NCI-H2171 (cell line): ENCODE measurements around the gene PGGT1B.

Experiments
- DNase-seq: peaks from one replicate; lab custom pipeline; 2025; lab: John Stamatoyannopoulos, UW

The PGGT1B gene

DNA sequence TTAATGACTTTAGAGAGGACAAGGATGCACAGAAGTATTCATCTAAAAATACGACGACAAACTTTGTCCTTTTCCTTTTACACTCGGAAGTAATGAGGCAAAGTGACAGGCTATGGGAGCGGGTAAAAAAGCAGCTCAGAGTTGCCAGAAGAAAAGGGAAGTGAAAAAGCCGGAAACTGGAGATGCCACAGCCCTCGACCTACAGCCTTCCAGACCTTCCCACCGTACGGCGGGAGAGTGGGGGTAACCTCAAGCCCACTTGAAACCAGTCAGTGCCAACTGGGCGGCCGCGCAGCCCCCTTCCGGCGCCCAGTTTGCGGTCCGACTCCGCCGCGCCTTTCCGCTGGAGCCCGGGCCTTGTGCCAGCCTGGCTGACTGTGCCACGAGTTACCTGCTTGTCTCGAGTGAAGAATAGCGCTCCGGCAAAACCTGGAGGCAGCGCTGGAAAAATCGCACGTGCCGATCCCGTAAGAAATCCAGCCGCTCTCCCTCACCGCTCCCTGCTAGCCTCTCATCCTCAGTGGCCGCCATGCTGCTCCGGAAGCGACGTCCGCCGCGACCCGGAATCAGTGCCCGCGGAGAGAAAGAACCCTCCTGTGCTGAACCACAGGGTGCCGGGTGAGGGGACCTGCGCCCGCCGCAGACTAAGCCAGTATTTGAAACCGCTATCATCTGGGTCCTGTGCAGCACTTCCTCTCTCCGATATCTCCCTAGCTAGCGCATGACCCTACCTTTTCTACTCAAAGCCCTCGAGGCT is at the start of gene PGGT1B:
PGGT1B (minus strand) TSS at position 557 of the 757 bp plus-strand sequence; CDS start at position 531, 26 bp downstream.
- peak; percentile 48 for DNase-seq

DNA sequence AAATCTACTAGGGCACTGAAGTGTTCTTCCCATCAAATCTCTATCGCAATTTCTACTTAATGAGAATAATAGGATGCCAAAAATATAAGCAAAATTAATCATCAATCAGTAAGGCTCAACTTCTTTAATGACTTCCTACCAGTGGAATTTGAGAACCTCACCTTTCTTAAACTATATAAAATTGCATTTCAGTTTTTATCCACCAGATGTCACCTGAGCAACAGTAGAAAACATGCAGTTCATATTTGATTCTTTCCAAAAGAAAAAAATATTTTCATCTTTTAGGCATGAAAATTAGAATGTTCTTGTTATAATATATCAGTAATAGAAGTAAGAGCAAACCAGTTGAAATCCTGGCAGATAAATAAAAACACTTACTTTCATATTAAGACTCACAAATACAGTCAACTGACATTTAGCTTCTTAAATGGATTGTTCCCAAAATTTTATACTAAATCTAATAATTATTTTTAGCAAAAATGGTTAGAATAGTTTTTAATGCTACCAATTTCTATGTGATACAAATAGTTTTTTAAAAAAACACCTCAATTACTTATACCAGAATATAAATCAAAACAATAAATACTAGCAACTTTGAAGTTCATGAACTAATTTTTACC is 47.2 kb upstream of the PGGT1B start:
- DNase-seq, result peak; percentile 4

DNA sequence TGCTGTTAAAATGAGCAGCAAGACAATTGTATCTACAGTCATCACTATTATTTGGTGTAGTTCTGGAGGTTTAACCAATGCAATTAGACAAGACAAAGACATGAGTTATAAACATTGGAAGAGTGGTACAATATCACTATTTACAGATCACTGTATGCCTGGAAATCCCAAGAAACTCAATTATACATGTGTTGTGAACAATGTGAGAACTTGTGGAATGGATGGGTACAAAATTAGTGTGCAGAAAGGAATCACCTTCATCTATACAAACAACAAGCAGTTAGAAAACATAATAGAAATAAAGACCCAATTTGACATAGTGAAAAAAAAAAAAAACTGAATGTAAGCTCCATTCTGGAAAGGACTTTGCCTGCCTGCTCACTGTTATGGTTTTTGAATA is 46.1 kb upstream of the PGGT1B start:
- no peak for DNase-seq

DNA sequence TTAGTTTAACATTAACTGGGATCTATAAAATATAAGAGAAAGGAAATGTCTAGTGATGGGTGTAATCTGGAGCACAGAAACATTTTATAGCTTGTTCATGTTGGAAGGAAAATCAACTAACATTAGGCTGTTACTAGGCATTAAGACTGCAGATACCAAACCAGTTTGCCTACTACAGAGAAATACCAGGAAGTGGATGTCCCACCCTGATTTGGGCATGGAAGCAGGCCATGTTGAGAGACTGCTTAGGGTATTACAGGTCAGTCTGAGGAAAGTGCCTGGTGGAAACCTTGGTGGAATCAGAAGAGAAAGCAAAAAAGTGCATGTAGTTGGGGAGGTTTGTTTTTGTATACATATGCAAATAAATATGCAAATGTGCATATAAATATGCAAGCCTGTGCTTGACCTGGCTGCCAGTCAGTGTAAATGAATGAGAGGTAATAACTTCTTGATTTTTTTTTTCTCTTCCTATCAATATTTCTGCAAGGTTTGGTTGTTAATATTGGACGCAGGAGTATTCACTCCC is 43.4 kb upstream of the PGGT1B start:
- no peak for DNase-seq

DNA sequence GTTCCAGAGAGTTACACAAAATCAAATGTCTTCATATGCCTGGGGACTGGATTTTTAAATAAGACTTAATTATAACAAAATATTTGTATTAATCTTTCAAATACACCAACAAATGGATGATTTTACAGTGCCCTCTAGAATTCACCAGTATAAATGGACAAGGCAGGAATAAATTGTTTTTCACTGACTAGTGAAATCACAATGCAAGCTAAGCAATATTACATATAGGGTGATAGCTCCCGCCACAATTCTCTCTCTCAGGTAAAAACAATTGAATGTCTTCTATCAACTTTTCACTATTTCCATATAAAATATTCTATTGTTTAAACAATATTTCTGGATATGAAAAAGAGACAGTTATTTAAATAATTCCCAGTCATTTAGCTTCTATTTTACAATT is 41.8 kb upstream of the PGGT1B start:
- no peak for DNase-seq

DNA sequence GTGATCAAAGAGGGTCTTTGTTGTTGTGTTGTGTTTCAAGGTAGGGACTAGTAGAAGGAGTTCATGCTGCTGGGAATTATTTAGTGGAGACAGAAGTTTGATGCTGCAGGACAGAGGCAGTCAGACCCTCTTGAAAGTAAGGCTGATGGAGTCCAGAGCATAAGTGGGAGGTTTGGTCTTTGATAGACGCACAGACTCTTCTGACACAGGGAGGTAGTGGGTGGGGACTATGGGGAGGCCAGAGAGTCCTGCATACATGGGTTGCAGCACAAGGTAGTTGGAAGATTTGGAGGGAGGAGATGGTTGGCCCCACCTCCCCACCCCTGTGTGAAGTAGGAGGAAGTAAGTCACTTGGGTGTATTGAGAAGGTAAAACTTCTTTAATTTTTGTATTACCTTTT is 36.1 kb upstream of the PGGT1B start:
- DNase-seq, result no peak

DNA sequence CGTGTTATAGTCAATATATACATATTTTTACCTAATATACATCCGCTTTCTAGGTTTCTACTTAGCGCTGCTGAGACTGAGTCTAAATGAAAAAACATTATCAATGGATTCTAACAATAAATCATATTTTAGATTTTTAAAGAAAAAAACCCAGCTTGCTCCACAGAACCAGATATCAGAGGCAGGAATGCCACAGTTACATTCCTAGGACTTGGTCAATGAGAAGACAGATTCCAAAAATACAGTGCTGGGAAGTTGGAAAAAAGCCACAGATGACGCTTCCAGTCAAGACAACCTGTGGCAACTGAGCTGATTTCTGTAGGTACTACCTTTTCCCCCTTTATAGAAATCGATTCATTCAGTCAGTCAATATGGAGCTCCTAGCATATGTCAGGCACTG is 34.4 kb upstream of the PGGT1B start:
- no peak for DNase-seq

DNA sequence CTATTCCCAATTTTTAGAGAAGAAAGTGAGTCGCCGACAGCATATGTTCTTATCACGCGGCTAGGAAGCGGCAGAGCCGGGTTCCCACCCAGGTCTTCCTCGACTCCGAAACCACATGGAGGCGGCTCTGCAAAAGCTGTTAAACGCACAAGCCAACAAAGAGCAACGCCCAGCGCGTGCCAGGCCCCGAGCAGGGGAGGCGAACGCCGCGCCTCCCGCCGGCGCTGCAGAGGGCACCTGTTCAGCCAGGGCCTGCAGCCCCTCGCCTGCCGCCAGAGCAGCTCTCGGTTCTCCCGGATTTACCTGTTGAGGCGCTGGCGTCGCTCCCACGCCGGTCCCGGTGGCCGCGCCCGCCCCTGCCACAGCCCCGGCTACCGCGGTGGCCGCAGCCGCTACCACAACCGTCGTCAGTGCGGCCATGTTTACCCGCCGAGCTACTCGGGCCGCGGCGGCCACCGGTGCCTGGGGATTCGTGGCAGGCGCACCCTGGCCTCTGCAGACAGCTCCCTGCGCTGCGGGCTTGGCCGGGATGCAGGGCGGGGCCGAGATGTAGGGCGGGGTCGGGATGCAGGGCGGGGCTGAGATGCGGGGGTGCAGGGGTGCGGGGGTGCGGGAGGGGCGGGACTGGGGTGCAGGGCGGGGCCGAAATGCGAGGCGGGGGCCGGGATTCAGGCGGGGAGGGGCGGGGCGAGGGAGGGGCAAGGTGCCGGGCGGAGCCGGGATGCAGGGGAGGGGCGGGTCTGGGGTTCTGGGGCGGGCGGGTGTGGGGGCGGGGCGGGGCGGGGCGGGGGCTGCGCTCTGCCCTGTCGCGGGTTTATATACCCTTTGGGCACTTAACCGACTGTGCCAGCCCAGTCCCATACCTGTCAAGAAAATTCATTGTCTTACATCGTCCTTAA is 33.7 kb upstream of the PGGT1B start, which contains the start of gene CCDC112:
CCDC112 (minus strand) TSS at position 531 of the 899 bp plus-strand sequence; CDS start at position 420, 111 bp downstream.
- peak; percentile 60 for DNase-seq

DNA sequence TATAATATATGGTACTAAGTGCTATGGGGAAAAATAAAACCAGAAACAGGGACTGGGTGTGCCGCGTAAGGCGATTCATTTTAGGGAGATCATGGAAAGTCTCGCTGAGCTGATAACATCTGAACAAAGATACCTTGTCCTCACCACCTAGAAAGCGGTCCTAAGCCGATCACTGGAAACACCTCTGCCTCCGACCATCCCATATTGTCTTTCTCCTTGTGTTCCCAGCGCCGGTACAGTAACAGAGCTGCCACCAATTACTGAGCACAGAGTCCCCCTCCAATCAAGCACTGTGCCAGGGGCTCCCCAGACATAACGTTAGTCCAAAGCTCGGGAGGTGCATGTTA is 33.1 kb upstream of the PGGT1B start:
- DNase-seq, result no peak

DNA sequence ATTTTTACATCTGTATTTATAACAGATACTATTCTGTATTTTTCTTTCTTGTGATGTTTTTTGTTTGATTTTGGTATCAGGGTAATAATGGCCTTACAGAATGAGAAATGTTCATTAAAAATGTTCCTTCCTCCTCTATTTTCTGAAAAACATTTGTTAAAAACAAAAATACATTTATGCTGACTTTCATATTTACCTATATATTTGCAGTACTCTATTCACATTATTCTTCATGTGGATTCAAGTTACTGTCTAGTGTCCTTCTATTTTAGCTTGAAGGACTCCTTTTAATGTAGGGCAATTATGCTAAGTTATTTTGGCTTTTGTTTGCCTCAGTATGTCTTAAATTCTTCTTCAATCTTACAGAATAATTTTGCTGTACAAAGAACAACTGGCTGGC is 28.7 kb upstream of the PGGT1B start:
- DNase-seq, result no peak

DNA sequence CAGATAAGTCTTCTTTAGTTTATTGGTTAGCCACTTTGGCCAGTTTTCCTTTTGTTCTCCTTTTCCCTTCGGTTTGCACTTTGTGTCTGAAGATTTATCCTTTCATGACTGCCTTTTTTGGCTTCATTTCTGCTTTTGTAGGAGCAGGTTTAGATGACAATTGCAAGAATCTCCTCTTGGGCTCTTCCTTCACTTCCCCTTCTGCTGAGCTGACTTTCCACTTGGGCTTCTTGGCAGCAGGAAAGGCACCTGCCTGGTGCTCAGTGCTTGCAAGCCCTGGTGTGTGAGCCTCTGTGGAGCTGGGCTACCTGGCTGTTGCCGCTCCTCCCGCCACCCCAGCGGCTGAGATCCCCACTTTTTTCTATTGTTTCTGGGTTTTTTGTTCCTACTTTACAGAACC is 26.4 kb upstream of the PGGT1B start:
- no peak for DNase-seq

DNA sequence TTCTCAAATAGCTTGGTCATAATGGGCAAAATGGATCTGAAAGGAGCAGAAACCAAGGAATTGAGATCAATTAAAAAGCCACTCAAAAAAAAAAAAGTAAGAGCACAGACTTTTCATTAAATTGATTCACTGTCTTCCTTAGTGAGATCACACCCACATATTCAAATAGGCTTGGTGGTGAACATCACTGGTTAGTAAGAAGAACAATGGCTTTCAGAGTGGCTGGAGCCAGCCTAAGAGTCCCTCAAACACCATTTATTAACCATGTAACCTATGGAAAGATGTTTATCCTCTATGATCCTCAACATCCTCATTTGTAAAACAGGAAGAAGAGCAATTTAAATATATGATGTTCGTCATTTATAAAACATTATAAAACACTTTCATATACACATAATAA is 21.3 kb upstream of the PGGT1B start:
- no peak for DNase-seq

DNA sequence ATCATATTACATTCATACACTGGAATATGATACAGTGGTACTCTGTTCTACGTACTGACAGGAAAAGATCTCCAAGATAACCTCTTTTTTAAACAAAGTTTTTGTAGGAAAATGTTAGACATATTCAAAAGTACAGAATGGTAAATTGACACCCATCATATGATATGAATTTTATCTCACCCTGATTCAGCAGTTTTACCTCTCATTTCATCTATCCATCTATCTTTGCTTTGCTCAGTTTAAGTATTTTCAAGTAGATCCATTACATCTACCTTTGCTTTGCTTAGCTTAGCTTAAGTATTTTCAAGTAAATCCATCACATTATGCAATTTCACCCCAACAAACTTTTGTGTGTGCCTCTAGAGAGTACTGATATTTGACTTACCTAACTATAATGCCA is 19.5 kb upstream of the PGGT1B start:
- no peak for DNase-seq

DNA sequence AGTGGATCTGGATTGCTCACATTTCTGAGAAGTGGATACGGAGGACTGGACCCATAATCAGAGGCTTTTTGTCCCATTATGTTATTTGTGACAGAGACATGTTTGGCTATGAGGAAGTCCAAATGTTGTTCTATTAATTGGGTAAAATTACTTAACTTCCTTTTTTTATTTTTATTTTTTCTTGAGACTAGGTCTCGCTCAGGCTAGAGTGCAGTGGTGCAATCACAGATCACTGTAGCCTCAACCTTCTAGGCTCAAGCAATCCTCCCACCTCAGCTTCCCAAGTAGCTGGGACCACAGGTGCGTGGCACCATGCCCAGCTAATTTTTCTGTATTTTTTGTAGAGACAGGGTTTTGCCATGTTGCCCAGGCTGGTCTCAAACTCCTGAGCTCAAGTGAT is 11.9 kb upstream of the PGGT1B start:
- no peak for DNase-seq

DNA sequence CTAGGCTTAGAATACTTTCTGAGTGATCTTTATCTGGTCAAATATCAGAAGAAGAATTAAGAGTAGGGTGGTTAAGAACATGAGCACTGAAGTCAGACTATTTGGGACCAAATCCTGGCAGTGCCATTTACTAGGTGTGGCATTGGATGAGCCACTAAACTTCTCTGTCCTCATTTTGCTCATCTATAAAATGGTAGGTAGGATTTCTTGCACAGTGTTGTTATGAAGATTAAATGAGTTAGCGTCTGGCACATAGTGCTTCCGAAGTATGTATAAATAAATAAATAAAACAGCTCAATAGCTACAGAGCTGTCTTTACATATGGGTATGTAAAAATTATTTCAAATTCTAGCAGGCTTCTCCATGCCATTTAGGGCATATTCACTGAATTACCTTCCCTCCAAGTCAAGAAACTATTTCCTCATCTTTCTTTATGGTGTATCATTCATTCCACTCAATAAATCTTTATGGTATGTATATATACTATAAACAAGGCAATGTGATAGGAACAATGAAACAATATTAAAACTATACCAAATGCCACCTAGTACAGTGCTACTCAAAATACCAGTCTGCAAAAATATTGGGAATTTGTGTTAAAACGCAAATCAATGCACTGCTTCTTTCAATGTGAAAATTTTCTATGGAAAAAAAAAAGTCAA is 9.8 kb upstream of the PGGT1B start:
- no peak for DNase-seq

DNA sequence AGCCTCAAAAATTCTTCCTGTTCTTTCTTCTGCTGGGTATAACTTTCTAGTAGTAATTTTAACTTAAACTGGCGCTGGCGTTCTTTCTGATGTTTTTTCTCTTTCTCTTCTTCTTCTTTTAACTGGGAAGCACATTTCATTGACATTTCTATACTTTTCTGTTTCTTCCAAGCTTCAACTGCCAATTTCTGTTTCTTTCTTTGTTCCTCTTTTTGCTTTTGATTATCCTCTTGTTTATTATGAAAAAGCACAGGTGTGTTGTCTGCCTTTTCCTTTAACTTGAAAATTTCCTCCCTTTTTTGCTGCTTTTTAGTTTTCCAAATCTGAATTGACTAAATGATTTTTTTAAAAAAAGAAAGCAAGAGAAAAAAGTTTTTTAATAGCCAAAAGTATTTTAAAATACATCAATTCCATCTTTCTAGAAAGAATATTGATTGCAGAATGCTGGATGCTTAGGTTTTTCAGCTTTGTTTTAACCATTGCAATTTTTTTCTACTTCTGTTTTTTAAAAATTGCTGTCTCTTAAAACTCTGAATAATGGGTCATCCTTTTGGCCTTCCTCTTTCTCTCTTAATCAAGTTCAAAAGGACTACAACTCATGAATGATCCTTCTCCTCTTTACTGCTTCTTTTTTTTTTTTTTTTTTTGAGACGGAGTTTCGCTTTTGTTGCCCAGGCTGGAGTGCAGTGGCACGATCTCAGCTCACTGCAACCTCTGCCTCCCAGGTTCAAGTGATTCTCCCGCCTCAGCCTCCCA is 8.8 kb upstream of the PGGT1B start:
- DNase-seq, result no peak

DNA sequence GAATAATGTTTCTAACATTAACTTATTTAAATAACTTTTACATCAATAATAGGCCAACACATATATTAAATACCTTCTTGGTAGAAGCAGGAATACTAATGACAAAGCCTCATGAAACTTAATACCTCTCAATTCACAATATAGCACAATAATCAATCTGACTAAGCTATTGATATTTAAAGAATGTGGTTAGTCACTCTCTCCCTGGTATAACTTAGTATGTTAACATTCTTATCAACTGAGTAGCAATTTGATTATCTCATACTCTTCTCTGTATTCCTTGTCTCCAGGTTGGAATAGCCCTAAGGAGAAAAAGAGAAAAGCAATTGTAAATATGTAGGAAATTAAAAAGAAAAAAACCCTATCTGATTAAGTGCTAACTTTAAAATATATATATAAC is 4.9 kb upstream of the PGGT1B start:
- no peak for DNase-seq

DNA sequence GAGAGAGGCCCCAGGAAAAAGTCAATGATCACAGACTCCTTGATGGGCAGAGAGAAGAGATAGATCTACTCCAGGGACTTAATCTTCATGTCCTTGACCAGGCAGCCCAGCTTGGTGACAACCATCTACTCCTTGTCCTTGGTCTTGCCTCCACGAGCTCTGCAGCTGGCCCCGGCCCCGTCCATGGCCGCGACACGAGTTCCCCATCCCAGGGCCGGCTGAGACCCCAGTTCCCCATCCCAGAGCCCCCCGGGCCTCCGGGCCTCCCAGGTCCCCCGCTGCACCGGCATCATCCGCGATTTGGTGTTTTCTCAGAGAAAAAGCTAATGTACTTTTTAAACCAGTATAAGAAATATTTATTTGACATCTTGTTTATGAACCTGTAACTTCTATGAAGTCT is 2.5 kb upstream of the PGGT1B start:
- no peak for DNase-seq

DNA sequence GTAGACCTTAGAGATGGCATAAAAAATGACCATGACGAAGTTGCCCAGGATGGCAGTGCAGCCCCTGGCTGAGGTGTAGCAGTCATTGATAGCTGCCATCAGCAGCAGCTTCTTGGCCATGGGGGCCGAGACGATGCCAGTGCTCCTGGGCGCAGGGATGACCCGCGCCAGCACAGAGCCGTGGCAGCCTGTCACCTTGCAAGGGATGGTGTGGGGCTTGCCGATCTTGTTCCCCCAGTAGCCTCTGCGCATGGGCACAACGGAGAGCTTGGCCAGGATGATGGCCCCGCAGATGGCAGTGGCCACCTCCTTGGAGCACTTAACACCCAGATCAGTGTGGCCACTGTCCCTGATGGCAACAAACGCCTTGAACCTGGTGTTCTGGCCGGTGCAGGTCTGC is 2.1 kb upstream of the PGGT1B start:
- no peak for DNase-seq

DNA sequence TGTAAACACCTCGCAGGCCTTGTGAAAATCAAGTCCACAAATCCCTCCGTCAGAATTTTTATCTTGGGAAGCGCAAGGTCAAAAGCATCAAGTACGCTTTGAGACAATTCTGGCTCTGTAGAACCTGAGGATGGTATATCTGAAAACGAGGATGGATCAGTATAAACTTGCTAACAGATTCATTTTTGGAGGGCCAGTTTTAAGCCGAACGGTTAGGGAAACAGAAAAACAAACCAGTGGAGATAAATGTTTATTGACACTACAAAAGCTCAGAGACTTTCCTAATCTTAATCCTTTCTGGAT is 352 bp upstream of the PGGT1B start:
- no peak for DNase-seq

DNA sequence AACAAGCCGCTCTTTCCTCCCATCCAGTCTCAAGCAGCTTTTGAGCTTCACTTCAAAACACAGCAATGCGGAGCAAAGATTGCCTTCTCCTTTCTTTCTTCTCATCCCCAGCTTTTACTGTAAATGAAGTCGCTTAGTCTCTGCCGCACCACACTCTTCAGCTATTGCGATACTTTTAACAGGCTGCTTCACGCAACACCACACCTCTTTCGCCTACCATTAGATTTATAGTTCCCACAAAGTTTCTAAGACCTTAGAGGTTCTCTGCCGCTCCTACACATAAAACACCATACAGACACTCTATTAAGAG is 711 bp downstream of the PGGT1B start:
- DNase-seq, result no peak

DNA sequence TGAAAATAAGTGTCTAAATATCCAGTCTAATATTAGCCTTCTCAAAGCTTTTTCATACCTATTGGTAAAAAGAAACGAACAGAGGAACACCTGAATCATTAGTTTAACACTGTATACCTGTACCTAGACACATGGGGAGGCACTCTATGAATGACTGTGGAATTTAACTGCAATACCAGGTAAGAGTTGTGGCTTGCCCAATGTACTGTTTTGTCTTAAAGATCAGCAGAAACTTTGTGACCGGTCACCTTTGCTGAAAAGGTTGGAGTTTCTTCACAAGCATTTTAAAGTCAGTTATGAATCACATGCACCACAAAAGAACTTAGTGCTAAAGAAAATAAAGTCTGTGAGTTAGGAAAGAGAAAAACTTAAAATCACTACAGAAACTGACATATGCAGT is 2.4 kb downstream of the PGGT1B start:
- DNase-seq, result no peak
